H1 (cell line): ENCODE results near the gene GIN1. TPM values are rescaled to one million over a fixed set of nuclear protein-coding genes. Genes with fewer than 3 reads are reported as not detected.

Source experiments
- CTCF ChIA-PET: fragments of 300-600 bp; sonication (Branson Sonifier 250); formaldehyde crosslinking; loops from one replicate; lab custom pipeline; 2021; ENCODE audit not compliant: partially characterized antibody; lab: Charles Lee
- POLR2A ChIA-PET: fragments of 300-600 bp; sonication (Branson Sonifier 250); formaldehyde crosslinking; loops from one replicate; lab custom pipeline; 2021; ENCODE audit warnings: inconsistent platforms; ENCODE audit not compliant: partially characterized antibody; lab: Charles Lee
- DNase-seq, 2 experiments: peaks; one replicate each; pipeline versions ENCODE4 v3.0.0 to v3.0.0-alpha.2; 2010 to 2022; ENCODE audit warnings: low spot score in 2 of 2, low read depth in 1 of 2, mixed read lengths in 1 of 2
- FAIRE-seq: peaks from 2 replicates; lab custom pipeline; 2011; peaks lifted over from hg19 to GRCh38; lab: Jason Lieb, UNC
- H2AFZ ChIP-seq: 2 replicates; pipeline ENCODE4 v1.8.1; 2012; ENCODE audit warnings: low read length, inconsistent platforms
- H2AK5ac ChIP-seq: 2 replicates; pipeline ENCODE4 v1.6.1; 2013; ENCODE audit warnings: low read depth, low read length
- H2BK120ac ChIP-seq: replicated peaks from 2 replicates; pipeline ENCODE3; 2013; ENCODE audit warnings: low read depth, low read length, inconsistent platforms
- H2BK12ac ChIP-seq: 2 replicates; pipeline ENCODE4 v1.6.1; 2013; ENCODE audit warnings: low read depth, low read length
- H2BK15ac ChIP-seq: 2 replicates; pipeline ENCODE4 v1.6.1; 2013; ENCODE audit warnings: low read length
- H2BK20ac ChIP-seq: 2 replicates; pipeline ENCODE4 v1.6.1; 2013; ENCODE audit warnings: low read length
- H2BK5ac ChIP-seq: 2 replicates; pipeline ENCODE4 v1.6.1; 2013; ENCODE audit warnings: low read depth, low read length
- H3K14ac ChIP-seq: 2 replicates; pipeline ENCODE4 v1.6.1; 2013; ENCODE audit warnings: inconsistent platforms; ENCODE audit not compliant: insufficient read length
- H3K18ac ChIP-seq: 2 replicates; pipeline ENCODE4 v1.6.1; 2013; ENCODE audit warnings: low read length; ENCODE audit errors: extremely low read depth
- H3K23ac ChIP-seq: 2 replicates; pipeline ENCODE4 v1.6.1; 2013; ENCODE audit warnings: inconsistent platforms; ENCODE audit not compliant: insufficient read length
- H3K23me2 ChIP-seq: 2 replicates; pipeline ENCODE4 v1.6.1; 2013; ENCODE audit warnings: low read depth, low read length
- H3K27ac ChIP-seq: 2 replicates; pipeline ENCODE4 v1.6.1; 2011; ENCODE audit warnings: low read depth, low read length, inconsistent platforms
- H3K27me3 ChIP-seq, 4 experiments: replicated peaks in 1 of 4; 1 replicate in 1 of 4; 2 replicates in 3 of 4; pipeline versions ENCODE4 v1.6.1 to v1.8.1; 2011 to 2013; ENCODE audit warnings: low read length in 3 of 4, mild to moderate bottlenecking in 3 of 4, inconsistent platforms in 2 of 4, mixed read lengths in 2 of 4, moderate library complexity in 1 of 4; ENCODE audit not compliant: control insufficient read depth in 3 of 4, insufficient read depth in 3 of 4; ENCODE audit errors: extremely low read depth in 1 of 4
- H3K36me3 ChIP-seq, 4 experiments: 2 replicates each; pipeline versions ENCODE4 v1.6.1 to v1.8.1; 2011 to 2013; ENCODE audit warnings: mild to moderate bottlenecking in 4 of 4, low read length in 3 of 4, moderate library complexity in 2 of 4, control low read depth in 1 of 4, inconsistent platforms in 1 of 4; ENCODE audit not compliant: insufficient read depth in 4 of 4, control insufficient read depth in 2 of 4
- H3K4ac ChIP-seq: replicated peaks from 2 replicates; pipeline ENCODE3; 2013; ENCODE audit warnings: low read length, low read depth, mixed read lengths, inconsistent platforms; ENCODE audit not compliant: insufficient read length
- H3K4me1 ChIP-seq, 4 experiments: replicated peaks in 1 of 4; 1 replicate in 1 of 4; 2 replicates in 3 of 4; pipeline versions ENCODE4 v1.6.1 to v1.8.1; 2011 to 2013; ENCODE audit warnings: low read length in 3 of 4, inconsistent platforms in 2 of 4, mixed read lengths in 1 of 4; ENCODE audit not compliant: insufficient read depth in 4 of 4, control insufficient read depth in 3 of 4
- H3K4me2 ChIP-seq, 2 experiments: 2 replicates each; pipeline versions ENCODE4 v1.6.1 to v1.8.1; 2011 to 2013; ENCODE audit warnings: low read depth in 2 of 2, low read length in 2 of 2, control low read depth in 1 of 2, inconsistent platforms in 1 of 2, mild to moderate bottlenecking in 1 of 2; ENCODE audit not compliant: insufficient read depth in 1 of 2
- H3K4me3 ChIP-seq, 4 experiments: fragments of 200-600, 300-600 bp in 1 of 4; sonication (generic), shearing (Covaris generic), sonication (Bioruptor Twin) in 1 of 4; 2 replicates each; pipeline versions ENCODE4 v1.5.1 to v1.8.1; 2011 to 2016; ENCODE audit warnings: low read length in 4 of 4, low read depth in 3 of 4, control low read depth in 2 of 4, inconsistent platforms in 2 of 4, mild to moderate bottlenecking in 2 of 4, mixed read lengths in 1 of 4, moderate library complexity in 1 of 4; ENCODE audit not compliant: insufficient read depth in 2 of 4; ENCODE audit errors: extremely low read depth in 1 of 4
- H3K56ac ChIP-seq: replicated peaks from 2 replicates; pipeline ENCODE3; 2013; ENCODE audit warnings: low read depth, mild to moderate bottlenecking, mixed read lengths, low read length, inconsistent platforms; ENCODE audit not compliant: insufficient read length
- H3K79me1 ChIP-seq: 2 replicates; pipeline ENCODE4 v1.6.1; 2013; ENCODE audit warnings: low read depth, low read length, control low read depth
- H3K79me2 ChIP-seq, 2 experiments: 2 replicates each; pipeline versions ENCODE4 v1.6.1 to v1.8.1; 2012 to 2013; ENCODE audit warnings: low read length in 2 of 2, mild to moderate bottlenecking in 2 of 2, inconsistent platforms in 1 of 2; ENCODE audit not compliant: insufficient read depth in 2 of 2, control insufficient read depth in 1 of 2
- H3K9ac ChIP-seq, 4 experiments: replicated peaks in 1 of 4; 1 replicate in 1 of 4; 2 replicates in 3 of 4; pipeline versions ENCODE4 v1.6.1 to v1.8.1; 2011 to 2013; ENCODE audit warnings: low read depth in 3 of 4, low read length in 3 of 4, control low read depth in 2 of 4, mild to moderate bottlenecking in 2 of 4, moderate library complexity in 2 of 4, inconsistent platforms in 1 of 4; ENCODE audit errors: extremely low read depth in 1 of 4
- H3K9me3 ChIP-seq, 2 experiments: 2 replicates each; pipeline versions ENCODE4 v1.6.1 to v1.8.1; 2012 to 2013; ENCODE audit warnings: mild to moderate bottlenecking in 2 of 2, moderate library complexity in 2 of 2, control low read depth in 1 of 2, inconsistent platforms in 1 of 2, low read depth in 1 of 2, low read length in 1 of 2, mixed read lengths in 1 of 2; ENCODE audit not compliant: insufficient read depth in 2 of 2
- H4K20me1 ChIP-seq, 2 experiments: replicated peaks in 1 of 2; 2 replicates each; pipeline versions ENCODE3 to v1.8.1; 2011 to 2013; ENCODE audit warnings: inconsistent platforms in 2 of 2, low read length in 2 of 2, mild to moderate bottlenecking in 1 of 2; ENCODE audit not compliant: insufficient read depth in 2 of 2, control insufficient read depth in 1 of 2
- H4K5ac ChIP-seq: 2 replicates; pipeline ENCODE4 v1.6.1; 2013; ENCODE audit warnings: low read length, low read depth, mixed read lengths, inconsistent platforms; ENCODE audit not compliant: insufficient read length
- H4K8ac ChIP-seq: 2 replicates; pipeline ENCODE4 v1.8.0; 2013; ENCODE audit warnings: mild to moderate bottlenecking, moderate library complexity, low read length, inconsistent platforms; ENCODE audit not compliant: insufficient read depth; ENCODE audit errors: extremely low read depth
- H4K91ac ChIP-seq: replicated peaks from 2 replicates; pipeline ENCODE3; 2013; ENCODE audit warnings: low read length, mixed read lengths, inconsistent platforms; ENCODE audit not compliant: insufficient read length
- CHD2 ChIP-seq: IDR thresholded peaks from 2 replicates; pipeline ENCODE4 v1.6.1; 2012; ENCODE audit warnings: low read length, improper control_type of control experiment
- EP300 ChIP-seq, 2 experiments: IDR thresholded peaks; 1 replicate in 1 of 2; 2 replicates in 1 of 2; pipeline ENCODE4 v1.6.1; 2011 to 2012; ENCODE audit warnings: low read depth in 2 of 2, low read length in 2 of 2, mild to moderate bottlenecking in 2 of 2, borderline replicate concordance in 1 of 2, inconsistent platforms in 1 of 2, moderate library complexity in 1 of 2
- NRF1 ChIP-seq: IDR thresholded peaks from 2 replicates; pipeline ENCODE4 v1.6.1; 2011; ENCODE audit warnings: mild to moderate bottlenecking, low read depth, low read length, improper control_type of control experiment
- RFX5 ChIP-seq: IDR thresholded peaks from 2 replicates; pipeline ENCODE4 v1.6.1; 2011; ENCODE audit warnings: low read depth, low read length, improper control_type of control experiment, borderline replicate concordance
- SAP30 ChIP-seq: fragments of 300-600 bp; sonication (generic); IDR thresholded peaks from 2 replicates; pipeline ENCODE4 v1.7.1; 2012; ENCODE audit warnings: low read length, moderate library complexity, mild to moderate bottlenecking, inconsistent platforms; ENCODE audit not compliant: insufficient read depth, insufficient replicate concordance
- SUZ12 ChIP-seq: fragments of 200-600 bp; sonication (generic); IDR thresholded peaks from 2 replicates; pipeline ENCODE4 v1.6.1; 2012; ENCODE audit warnings: mild to moderate bottlenecking, inconsistent platforms, low read length, moderate library complexity, mixed read lengths
- TAF1 ChIP-seq: IDR thresholded peaks from 2 replicates; pipeline ENCODE4 v1.6.1; 2011; ENCODE audit warnings: mild to moderate bottlenecking, low read depth, low read length
- USF2 ChIP-seq: IDR thresholded peaks from 2 replicates; pipeline ENCODE4 v1.6.1; 2011; ENCODE audit warnings: low read length, improper control_type of control experiment
- WGBS, 2 experiments: shearing (Covaris generic) in 1 of 2; methylation state at CpG; one replicate each; pipeline versions ENCODE4 v1.1.6 to v1.1.7; 2013 to 2015; ENCODE audit warnings: low lambda C conversion rate in 2 of 2, mixed read lengths in 2 of 2, inconsistent platforms in 1 of 2, low coverage in 1 of 2, missing lambda C conversion rate in 1 of 2; ENCODE audit not compliant: insufficient replicate concordance in 2 of 2, insufficient coverage in 1 of 2, insufficient read length in 1 of 2; ENCODE audit errors: extremely low coverage in 1 of 2, missing lambda C conversion rate in 1 of 2; 5-methylcytosine and 5-hydroxymethylcytosine counted together
- polyA plus RNA-seq, 7 experiments: library from polyadenylated mRNA; depleted of rRNA in 3 of 7; stranded (reverse) in 5 of 7; unstranded in 2 of 7; fragments of >200 nt in 5 of 7; fragments of 200-250 nt in 2 of 7; gene quantifications; 1 replicate in 5 of 7; 2 replicates in 1 of 7; 4 replicates in 1 of 7; pipeline versions ENCODE4 v1.2.1 to v1.2.3, GENCODE V29; 2011 to 2013; ENCODE audit warnings: missing spikeins in 2 of 7, mixed read lengths in 2 of 7
- total RNA-seq: library from RNA; stranded (reverse); fragmentation: NEBNext Ultra II Directional; extraction: Animal tissue kit (Norgen Biotek cat#: 25700); gene quantifications from 2 replicates; pipeline ENCODE4 v1.2.1, GENCODE V29; 2021
- TF ChIP-seq, protein P1 (sequence below): IDR thresholded peaks from 2 replicates; pipeline ENCODE4 v1.6.1; 2012; ENCODE audit warnings: low read length, inconsistent platforms

Gene GIN1
- total and polyA plus RNA-seq, 2 of the 8 experiments (the other 6 are each of a cell fraction or from before 2014, with no cell fraction given): 1.9 to 7.1 TPM

GRCh38 chr5:103135461-103135860, 15.5 kb upstream of the GIN1 start:
- Histone ChIP-seq H3K14ac (no peak overlapping the region), H2AK5ac (no peak overlapping the region)
- CTCF ChIA-PET: interaction anchor here (0.6 to 1.4 kb wide), 2 partner anchors 10 to 323 kb away, joined by 3 read pairs; no protein-coding TSS in a partner anchor

More at GRCh38 chr5:103135461-103135860, 15.5 kb upstream of the GIN1 start:
- Histone ChIP-seq H3K4me2 (no peak overlapping the region), H3K23me2 (no peaks in the 10 kb centered on the region), H3K18ac (no peak overlapping the region), H2AFZ (no peak overlapping the region), H3K23ac (no peak overlapping the region), H3K4me3 (no peak overlapping the region), H4K8ac (no peak overlapping the region), H3K56ac (no peak overlapping the region), H3K79me1 (no peaks in the 10 kb centered on the region), H2BK5ac (no peak overlapping the region), H3K27ac (no peak overlapping the region), H3K4me1 (no peaks in the 10 kb centered on the region), H4K20me1 (peaks cover 0 to 2% of the 10 kb centered on the region in 2 experiments), H2BK15ac (no peak overlapping the region)
- 100% methylated on average over 1 of the region's 1 CpG; no CpG with 5 or more reads in 1 of the 2 experiments for WGBS, 2 experiments
- POLR2A ChIA-PET: no interaction called here
- no peak for FAIRE-seq
- TF ChIP-seq, protein P1, sequence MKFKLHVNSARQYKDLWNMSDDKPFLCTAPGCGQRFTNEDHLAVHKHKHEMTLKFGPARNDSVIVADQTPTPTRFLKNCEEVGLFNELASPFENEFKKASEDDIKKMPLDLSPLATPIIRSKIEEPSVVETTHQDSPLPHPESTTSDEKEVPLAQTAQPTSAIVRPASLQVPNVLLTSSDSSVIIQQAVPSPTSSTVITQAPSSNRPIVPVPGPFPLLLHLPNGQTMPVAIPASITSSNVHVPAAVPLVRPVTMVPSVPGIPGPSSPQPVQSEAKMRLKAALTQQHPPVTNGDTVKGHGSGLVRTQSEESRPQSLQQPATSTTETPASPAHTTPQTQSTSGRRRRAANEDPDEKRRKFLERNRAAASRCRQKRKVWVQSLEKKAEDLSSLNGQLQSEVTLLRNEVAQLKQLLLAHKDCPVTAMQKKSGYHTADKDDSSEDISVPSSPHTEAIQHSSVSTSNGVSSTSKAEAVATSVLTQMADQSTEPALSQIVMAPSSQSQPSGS: no peak
- TF ChIP-seq CHD2 (no peak), RFX5 (no peak), SUZ12 (no peak), EP300 (IDR thresholded peaks at IDR 0.05; ENCODE audit: borderline replicate concordance in 1 of 2, low read depth in 2 of 2, low read length in 2 of 2) (no peak), USF2 (no peak), SAP30 (no peak), TAF1 (no peak), NRF1 (no peak)
- TF ChIP-seq, all 59 proteins: peak for 0
- DNase-seq: no peak
- Histone ChIP-seq H4K5ac (no peak overlapping the region), H3K9me3 (no peaks in the 10 kb centered on the region), H3K9ac (no peak overlapping the region), H3K27me3 (no peaks in the 10 kb centered on the region), H3K36me3 (no peaks in the 10 kb centered on the region), H2BK12ac (no peak overlapping the region), H4K91ac (no peak overlapping the region), H2BK20ac (no peak overlapping the region), H2BK120ac (no peak overlapping the region), H3K79me2 (no peaks in the 10 kb centered on the region), H3K4ac (no peak overlapping the region)
